Astrocyte (in vitro differentiated cells and primary cell): ENCODE data around the gene PDSS2. TPM values are rescaled to one million over a fixed set of nuclear protein-coding genes. Genes with fewer than 3 reads are reported as not detected.

Source experiments
- DNase-seq: peaks from one replicate; pipeline ENCODE4 v3.0.0-alpha.2; 2010; ENCODE audit warnings: low read depth
- FAIRE-seq: peaks from 2 replicates; lab custom pipeline; 2011; peaks lifted over from hg19 to GRCh38; lab: Jason Lieb, UNC
- H2AFZ ChIP-seq: 2 replicates; pipeline ENCODE4 v1.6.0; 2012; ENCODE audit warnings: low read depth, low read length, inconsistent platforms
- H3K27ac ChIP-seq: 2 replicates; pipeline ENCODE4 v1.5.1; 2011; ENCODE audit warnings: low read depth, low read length, inconsistent platforms
- H3K27me3 ChIP-seq: 2 replicates; pipeline ENCODE4 v1.6.0; 2011; ENCODE audit warnings: low read length, inconsistent platforms; ENCODE audit not compliant: insufficient read depth
- H3K36me3 ChIP-seq: 2 replicates; pipeline ENCODE4 v1.5.1; 2011; ENCODE audit warnings: low read length, inconsistent platforms; ENCODE audit not compliant: insufficient read depth
- H3K4me1 ChIP-seq: 2 replicates; pipeline ENCODE4 v1.5.1; 2011; ENCODE audit warnings: low read length, inconsistent platforms; ENCODE audit not compliant: insufficient read depth
- H3K4me2 ChIP-seq: 2 replicates; pipeline ENCODE4 v1.6.0; 2012; ENCODE audit warnings: low read length, inconsistent platforms
- H3K4me3 ChIP-seq: 2 replicates; pipeline ENCODE4 v1.5.1; 2011; ENCODE audit warnings: low read depth, mild to moderate bottlenecking, low read length, inconsistent platforms; ENCODE audit not compliant: insufficient read depth
- H3K79me2 ChIP-seq: 2 replicates; pipeline ENCODE4 v1.6.0; 2012; ENCODE audit warnings: mild to moderate bottlenecking, low read length, inconsistent platforms; ENCODE audit not compliant: insufficient read depth
- H3K9ac ChIP-seq: 2 replicates; pipeline ENCODE4 v1.6.0; 2012; ENCODE audit warnings: mild to moderate bottlenecking, low read length, inconsistent platforms
- H3K9me3 ChIP-seq: 2 replicates; pipeline ENCODE4 v1.5.1; 2012; ENCODE audit warnings: low read depth, mild to moderate bottlenecking, low read length, inconsistent platforms; ENCODE audit not compliant: insufficient read depth
- H4K20me1 ChIP-seq: 2 replicates; pipeline ENCODE4 v1.6.0; 2012; ENCODE audit warnings: low read length, inconsistent platforms; ENCODE audit not compliant: insufficient read depth
- H3K27ac Mint-ChIP-seq: one replicate; pipeline ENCODE4 v1.8.0; 2021; ENCODE audit warnings: mild to moderate bottlenecking, mixed read lengths; ENCODE audit not compliant: unreplicated experiment
- H3K27me3 Mint-ChIP-seq: one replicate; pipeline ENCODE4 v1.8.0; 2021; ENCODE audit warnings: low read depth, mixed read lengths; ENCODE audit not compliant: unreplicated experiment
- H3K36me3 Mint-ChIP-seq: one replicate; pipeline ENCODE4 v1.8.0; 2021; ENCODE audit warnings: low read depth, mixed read lengths; ENCODE audit not compliant: unreplicated experiment
- H3K4me1 Mint-ChIP-seq: one replicate; pipeline ENCODE4 v1.8.0; 2021; ENCODE audit warnings: low read depth, mixed read lengths; ENCODE audit not compliant: unreplicated experiment
- H3K4me3 Mint-ChIP-seq: one replicate; pipeline ENCODE4 v1.8.0; 2021; ENCODE audit warnings: mild to moderate bottlenecking, moderate library complexity, mixed read lengths; ENCODE audit not compliant: unreplicated experiment
- H3K9me3 Mint-ChIP-seq: one replicate; pipeline ENCODE4 v1.8.0; 2021; ENCODE audit warnings: mild to moderate bottlenecking, mixed read lengths; ENCODE audit not compliant: unreplicated experiment
- EZH2 ChIP-seq: IDR thresholded peaks from 2 replicates; pipeline ENCODE4 v1.6.1; 2012; ENCODE audit warnings: mild to moderate bottlenecking, low read length, inconsistent platforms; ENCODE audit not compliant: insufficient read depth
- total RNA-seq: library from RNA; stranded (reverse); gene quantifications from 2 replicates; pipeline ENCODE4 v1.2.1, GENCODE V29; 2021
- TF ChIP-seq, protein P1 (sequence below): IDR thresholded peaks from 2 replicates; pipeline ENCODE4 v1.5.1; 2011; ENCODE audit warnings: low read depth, mild to moderate bottlenecking, inconsistent platforms, low read length, moderate library complexity; ENCODE audit not compliant: insufficient read depth

The PDSS2 gene
- total RNA-seq, 1 donor from 2014 or later: 7.7 TPM

DNA sequence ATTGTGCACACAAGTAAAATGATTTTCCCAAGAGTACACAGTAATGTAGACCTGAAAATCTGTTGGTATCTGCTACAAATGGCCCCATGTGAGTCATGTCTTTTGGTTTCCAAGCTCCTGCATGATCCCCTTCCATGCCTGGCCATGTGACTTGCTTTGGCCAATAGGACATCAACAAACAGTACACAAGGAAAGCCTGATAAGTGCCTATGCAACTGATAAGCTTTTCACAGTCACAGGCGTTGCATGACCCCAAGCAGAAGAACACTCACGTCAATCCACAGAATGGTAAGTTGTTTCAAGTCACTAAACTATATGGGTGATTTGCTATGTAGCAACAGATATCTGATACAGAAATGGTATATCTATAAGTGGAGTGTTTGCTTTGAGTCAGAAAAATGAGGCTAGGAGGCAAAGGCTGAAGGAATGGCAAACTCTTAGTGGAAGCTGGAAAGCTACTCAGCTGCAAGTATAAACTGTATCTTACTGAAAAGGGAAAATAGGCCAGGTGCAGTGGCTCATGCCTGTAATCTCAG, 184.0 kb downstream of the PDSS2 start:
- no peaks in the 10 kb centered on the region for H3K4me1 ChIP-seq
- H3K27me3 ChIP-seq: no peaks in the 10 kb centered on the region
- H3K4me1 Mint-ChIP-seq: peaks cover 1% of the 10 kb centered on the region
- H3K27ac ChIP-seq: no peak overlapping the region
- FAIRE-seq: no peak
- H3K9me3 ChIP-seq: no peaks in the 10 kb centered on the region
- no peaks in the 10 kb centered on the region for H3K27me3 Mint-ChIP-seq
- no peak overlapping the region for H3K4me3 Mint-ChIP-seq
- no peak overlapping the region for H3K27ac Mint-ChIP-seq
- no peaks in the 10 kb centered on the region for H3K36me3 Mint-ChIP-seq
- H3K36me3 ChIP-seq: no peaks in the 10 kb centered on the region
- H3K4me2 ChIP-seq: no peak overlapping the region
- TF ChIP-seq EZH2: no peak
- TF ChIP-seq, protein P1, sequence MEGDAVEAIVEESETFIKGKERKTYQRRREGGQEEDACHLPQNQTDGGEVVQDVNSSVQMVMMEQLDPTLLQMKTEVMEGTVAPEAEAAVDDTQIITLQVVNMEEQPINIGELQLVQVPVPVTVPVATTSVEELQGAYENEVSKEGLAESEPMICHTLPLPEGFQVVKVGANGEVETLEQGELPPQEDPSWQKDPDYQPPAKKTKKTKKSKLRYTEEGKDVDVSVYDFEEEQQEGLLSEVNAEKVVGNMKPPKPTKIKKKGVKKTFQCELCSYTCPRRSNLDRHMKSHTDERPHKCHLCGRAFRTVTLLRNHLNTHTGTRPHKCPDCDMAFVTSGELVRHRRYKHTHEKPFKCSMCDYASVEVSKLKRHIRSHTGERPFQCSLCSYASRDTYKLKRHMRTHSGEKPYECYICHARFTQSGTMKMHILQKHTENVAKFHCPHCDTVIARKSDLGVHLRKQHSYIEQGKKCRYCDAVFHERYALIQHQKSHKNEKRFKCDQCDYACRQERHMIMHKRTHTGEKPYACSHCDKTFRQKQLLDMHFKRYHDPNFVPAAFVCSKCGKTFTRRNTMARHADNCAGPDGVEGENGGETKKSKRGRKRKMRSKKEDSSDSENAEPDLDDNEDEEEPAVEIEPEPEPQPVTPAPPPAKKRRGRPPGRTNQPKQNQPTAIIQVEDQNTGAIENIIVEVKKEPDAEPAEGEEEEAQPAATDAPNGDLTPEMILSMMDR: no peak
- H3K79me2 ChIP-seq: no peaks in the 10 kb centered on the region
- H3K4me3 ChIP-seq: no peak overlapping the region
- no peak for DNase-seq
- no peak overlapping the region for H2AFZ ChIP-seq
- no peaks in the 10 kb centered on the region for H4K20me1 ChIP-seq
- H3K9me3 Mint-ChIP-seq: no peaks in the 10 kb centered on the region
- no peak overlapping the region for H3K9ac ChIP-seq

DNA sequence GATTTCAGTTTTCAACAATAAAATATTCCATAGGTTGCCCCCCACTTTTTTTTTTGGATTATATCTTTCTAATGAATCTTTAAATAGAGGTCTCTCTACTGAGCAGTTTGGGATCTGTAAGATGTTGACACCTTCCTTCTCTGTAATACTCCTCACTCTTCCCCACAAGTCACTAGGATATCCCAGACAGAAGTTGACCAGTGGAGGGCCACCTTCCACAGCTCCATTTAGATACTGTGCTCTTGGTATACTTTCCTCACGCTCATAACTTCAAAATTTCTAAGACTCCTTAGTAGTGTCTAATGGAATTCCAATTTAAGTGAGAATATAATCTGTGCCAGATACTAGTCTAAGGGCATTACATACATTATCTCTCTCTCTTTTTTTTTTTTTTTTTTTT, 185.1 kb downstream of the PDSS2 start:
- no peak overlapping the region for H3K27ac Mint-ChIP-seq

DNA sequence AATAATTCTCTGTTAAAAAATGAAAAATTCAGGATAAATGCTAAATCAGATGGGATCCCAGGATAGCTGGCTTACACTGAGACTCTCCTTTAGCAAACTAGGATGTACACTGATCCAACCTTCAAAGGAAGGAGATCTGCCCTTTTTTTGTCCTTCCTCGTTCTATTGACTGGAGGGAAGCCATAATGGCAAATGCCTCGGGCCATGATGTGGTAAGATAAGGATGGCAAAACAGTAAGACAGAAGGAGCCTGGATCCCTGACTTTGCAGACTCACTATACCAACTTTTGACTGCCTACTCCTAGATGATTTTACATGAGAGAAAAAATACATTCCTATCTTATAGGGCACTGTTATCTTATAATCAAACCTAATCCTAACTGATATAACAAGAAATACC, 187.1 kb downstream of the PDSS2 start:
- Histone ChIP-seq H3K4me2 (no peak overlapping the region), H3K27ac (no peak overlapping the region), H3K9ac (no peak overlapping the region), H3K36me3 (no peaks in the 10 kb centered on the region), H3K4me1 (no peaks in the 10 kb centered on the region), H3K27me3 (no peaks in the 10 kb centered on the region), H4K20me1 (no peaks in the 10 kb centered on the region), H3K4me3 (no peak overlapping the region), H3K9me3 (no peaks in the 10 kb centered on the region), H3K79me2 (no peaks in the 10 kb centered on the region), H2AFZ (no peak overlapping the region)
- DNase-seq (no peak), FAIRE-seq (no peak)
- H3K9me3 Mint-ChIP-seq: no peaks in the 10 kb centered on the region
- H3K36me3 Mint-ChIP-seq: no peaks in the 10 kb centered on the region
- H3K4me3 Mint-ChIP-seq: no peak overlapping the region
- peaks cover 1% of the 10 kb centered on the region for H3K4me1 Mint-ChIP-seq
- no peak overlapping the region for H3K27ac Mint-ChIP-seq
- H3K27me3 Mint-ChIP-seq: no peaks in the 10 kb centered on the region
- TF ChIP-seq, protein P1: no peak
- no peak for TF ChIP-seq EZH2

More for the DNA sequence above, 185.1 kb downstream of the PDSS2 start:
- Histone ChIP-seq H3K79me2 (no peaks in the 10 kb centered on the region), H3K4me2 (no peak overlapping the region), H3K4me3 (no peak overlapping the region), H4K20me1 (no peaks in the 10 kb centered on the region), H3K27me3 (no peaks in the 10 kb centered on the region), H3K27ac (no peak overlapping the region), H2AFZ (no peak overlapping the region), H3K36me3 (no peaks in the 10 kb centered on the region), H3K9me3 (no peaks in the 10 kb centered on the region), H3K4me1 (no peaks in the 10 kb centered on the region), H3K9ac (no peak overlapping the region)
- Mint-ChIP-seq H3K27me3 (no peaks in the 10 kb centered on the region), H3K4me3 (no peak overlapping the region), H3K36me3 (no peaks in the 10 kb centered on the region), H3K9me3 (no peaks in the 10 kb centered on the region), H3K4me1 (peaks cover 1% of the 10 kb centered on the region)
- TF ChIP-seq, protein P1: no peak
- TF ChIP-seq EZH2: no peak
- FAIRE-seq (no peak), DNase-seq (no peak)
